Parathyroid adenoma (tissue), 2 donors: ENCODE measurements around the gene TMEM273.

ENCODE experiments used
- H2AFZ ChIP-seq: fragments of 300-600 bp; sonication (generic); one replicate; pipeline ENCODE4 v1.7.0; 2017; ENCODE audit warnings: antibody characterized with exemption, mild to moderate bottlenecking
- H3K27ac ChIP-seq: fragments of 300-600 bp; sonication (generic); one replicate; pipeline ENCODE4 v1.7.0; 2017
- H3K27me3 ChIP-seq: fragments of 300-600 bp; sonication (generic); one replicate; pipeline ENCODE4 v1.7.0; 2017; ENCODE audit warnings: low read length; ENCODE audit not compliant: control insufficient read depth, insufficient read depth
- H3K36me3 ChIP-seq: fragments of 300-600 bp; sonication (generic); one replicate; pipeline ENCODE4 v1.7.0; 2017; ENCODE audit warnings: low read length; ENCODE audit not compliant: control insufficient read depth, insufficient read depth
- H3K4me1 ChIP-seq: fragments of 300-600 bp; sonication (generic); one replicate; pipeline ENCODE4 v1.7.0; 2017; ENCODE audit warnings: control low read depth
- H3K4me2 ChIP-seq: fragments of 300-600 bp; sonication (generic); one replicate; pipeline ENCODE4 v1.7.0; 2017; ENCODE audit warnings: low read length
- H3K4me3 ChIP-seq: fragments of 300-600 bp; sonication (generic); one replicate; pipeline ENCODE4 v1.7.0; 2017; ENCODE audit warnings: low read depth, low read length
- H3K79me2 ChIP-seq: fragments of 300-600 bp; sonication (generic); one replicate; pipeline ENCODE4 v1.7.0; 2017; ENCODE audit warnings: control low read depth
- H3K9ac ChIP-seq: fragments of 300-600 bp; sonication (generic); one replicate; pipeline ENCODE4 v1.7.0; 2017; ENCODE audit warnings: mild to moderate bottlenecking
- H3K9me3 ChIP-seq: fragments of 300-600 bp; sonication (generic); one replicate; pipeline ENCODE4 v1.7.0; 2017; ENCODE audit warnings: low read length; ENCODE audit not compliant: control insufficient read depth
- CTCF ChIP-seq: fragments of 300-600 bp; sonication (generic); IDR thresholded peaks from one replicate; pipeline ENCODE4 v1.7.0; 2017; ENCODE audit warnings: antibody characterized with exemption, mild to moderate bottlenecking
- donor health status: primary hyperparathyroidism.

Gene TMEM273

DNA sequence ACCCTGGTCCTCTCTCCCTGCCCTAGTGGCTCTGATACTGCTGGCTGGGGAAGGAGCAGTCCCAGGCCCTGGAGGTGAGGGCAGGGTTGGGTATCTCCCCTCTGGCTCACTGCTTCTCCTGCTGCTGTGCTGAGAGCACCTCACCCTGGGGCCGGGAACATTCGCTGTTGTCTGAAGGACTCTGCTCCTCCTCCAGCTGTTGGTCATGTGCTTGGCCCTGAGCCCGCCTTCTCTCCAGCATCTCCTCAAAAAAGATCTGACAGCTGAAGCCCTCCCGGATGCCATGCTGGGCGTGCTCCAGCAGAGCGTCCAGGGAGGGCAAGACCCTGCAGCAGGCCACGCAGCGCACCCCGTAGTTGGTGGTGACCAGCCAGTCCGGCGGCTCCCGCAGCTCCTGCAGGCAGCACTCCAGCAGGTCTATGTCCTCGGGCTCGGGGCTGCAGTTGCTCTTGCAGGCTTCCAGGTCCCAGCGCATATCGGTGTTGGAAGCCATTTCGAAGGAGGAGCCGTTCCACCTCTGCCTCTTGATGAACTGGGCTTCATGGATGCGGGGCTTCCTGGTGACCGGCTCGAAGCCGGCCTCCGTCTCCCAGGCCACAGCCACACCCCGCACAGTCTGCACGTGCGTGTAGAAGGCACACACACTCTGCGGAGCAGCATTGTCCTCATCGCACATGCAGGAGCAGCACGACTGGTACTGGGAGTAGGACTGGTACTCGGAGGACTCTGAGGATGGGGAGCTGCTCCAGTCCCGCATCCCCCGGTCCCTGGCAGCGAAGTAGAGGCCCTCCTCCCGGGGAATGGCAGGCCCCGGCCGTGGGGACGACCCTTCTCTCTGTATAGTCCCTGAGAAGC is 56.5 kb downstream of the TMEM273 start:
- Histone ChIP-seq H3K36me3 (no peaks in the 10 kb centered on the region), H2AFZ (no peak overlapping the region), H3K4me1 (no peaks in the 10 kb centered on the region), H3K27me3 (no peaks in the 10 kb centered on the region), H3K4me3 (no peak overlapping the region), H3K27ac (no peak overlapping the region), H3K79me2 (no peaks in the 10 kb centered on the region), H3K4me2 (no peak overlapping the region), H3K9ac (no peak overlapping the region), H3K9me3 (no peaks in the 10 kb centered on the region)
- TF ChIP-seq CTCF, result no peak

- H3K27ac ChIP-seq, result no peak overlapping the region
- H3K4me1 ChIP-seq, result no peaks in the 10 kb centered on the region
- H2AFZ ChIP-seq, result no peak overlapping the region
- no peak overlapping the region for H3K4me2 ChIP-seq
- no peaks in the 10 kb centered on the region for H3K9me3 ChIP-seq
- no peak overlapping the region for H3K4me3 ChIP-seq
- no peaks in the 10 kb centered on the region for H3K27me3 ChIP-seq
- no peaks in the 10 kb centered on the region for H3K79me2 ChIP-seq
- H3K9ac ChIP-seq, result no peak overlapping the region
- no peak for TF ChIP-seq CTCF
- no peaks in the 10 kb centered on the region for H3K36me3 ChIP-seq
These were observed 58.8 kb downstream of the TMEM273 start for GRCh38 chr10:49129376-49129775.

- H3K4me1 ChIP-seq, result no peaks in the 10 kb centered on the region
- H3K79me2 ChIP-seq, result no peaks in the 10 kb centered on the region
- H3K9me3 ChIP-seq, result no peaks in the 10 kb centered on the region
- no peak overlapping the region for H2AFZ ChIP-seq
- H3K27me3 ChIP-seq, result no peaks in the 10 kb centered on the region
- H3K4me3 ChIP-seq, result no peak overlapping the region
- no peak overlapping the region for H3K4me2 ChIP-seq
- H3K27ac ChIP-seq, result no peak overlapping the region
- no peak overlapping the region for H3K9ac ChIP-seq
- H3K36me3 ChIP-seq, result no peaks in the 10 kb centered on the region
- no peak for TF ChIP-seq CTCF
These were observed 59.3 kb downstream of the TMEM273 start for GRCh38 chr10:49128854-49129253.

DNA sequence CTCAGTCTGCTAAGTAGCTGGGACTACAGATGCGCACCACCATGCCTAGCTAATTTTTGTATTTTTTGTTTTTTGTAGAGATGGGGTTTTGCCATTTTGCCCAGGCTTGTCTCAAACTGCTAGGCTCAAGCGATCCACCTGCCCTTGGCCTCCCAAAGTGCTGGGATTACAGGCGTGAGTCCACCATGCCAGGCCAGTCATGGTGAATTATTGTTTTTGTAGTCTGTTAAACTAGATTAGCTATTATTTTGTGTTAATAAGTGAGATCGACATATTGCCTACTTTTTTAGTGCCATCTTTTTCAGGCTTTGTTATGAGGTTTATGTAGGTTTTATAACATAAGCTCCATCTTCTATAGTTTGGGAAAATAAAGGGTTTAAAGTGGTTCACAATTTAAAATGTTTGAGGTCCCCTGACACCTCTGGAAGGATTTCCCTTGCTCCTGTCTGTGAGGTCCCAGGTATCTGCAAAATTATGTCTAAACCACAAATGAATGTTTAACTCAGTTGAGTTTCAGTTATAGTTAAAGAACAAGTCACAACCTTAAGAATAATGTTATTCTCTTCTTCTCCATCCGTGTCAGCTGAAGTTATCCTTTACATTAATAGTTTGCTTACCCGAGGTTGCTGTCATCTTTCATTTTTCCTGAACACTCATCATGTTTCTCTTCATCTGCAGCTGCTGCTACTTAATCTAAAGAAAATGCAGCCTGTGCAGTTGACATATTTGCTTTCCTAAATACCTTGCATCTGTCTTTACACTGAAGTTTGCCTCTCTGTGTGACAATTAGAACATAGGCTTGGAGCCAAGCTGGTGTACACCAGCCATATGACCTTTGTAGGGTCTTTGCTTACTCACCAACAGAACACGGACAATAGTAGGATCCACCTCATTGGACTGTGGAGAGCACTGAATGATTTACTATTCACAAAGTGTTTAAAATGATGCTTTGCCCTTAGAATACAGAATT is 63.9 kb downstream of the TMEM273 start:
- Histone ChIP-seq H3K4me2 (no peak overlapping the region), H2AFZ (no peak overlapping the region), H3K79me2 (no peaks in the 10 kb centered on the region), H3K4me3 (no peak overlapping the region), H3K9me3 (no peaks in the 10 kb centered on the region), H3K4me1 (no peaks in the 10 kb centered on the region), H3K27me3 (no peaks in the 10 kb centered on the region), H3K27ac (no peak overlapping the region), H3K36me3 (no peaks in the 10 kb centered on the region), H3K9ac (no peak overlapping the region)
- TF ChIP-seq CTCF, result no peak
